IMR-90 (cell line): ENCODE results near the gene LAMA5. TPM values are rescaled to one million over a fixed set of nuclear protein-coding genes. Genes with fewer than 3 reads are reported as not detected.

Source experiments
- ATAC-seq: fragments of 200-7000 bp; cut with Tn5 transposase; 2 replicates; pipeline ENCODE4 v1.9.1; 2020; ENCODE audit warnings: low read depth, mild to moderate bottlenecking, moderate library complexity
- BruUV-seq: library from RNA; stranded (reverse); fragments of 400-500 nt; replicated peaks from 2 replicates; lab custom pipeline; 2021; lab: Mats Ljungman, UMichigan
- CTCF ChIA-PET: fragments of 300-600 bp; formaldehyde crosslinking; extraction: SDS; loops from one replicate; lab custom pipeline; 2021; ENCODE audit warnings: antibody characterized with exemption; lab: Yijun Ruan, JAX
- POLR2A ChIA-PET: fragments of 300-600 bp; sonication (Branson Sonifier 250); formaldehyde crosslinking; loops from one replicate; lab custom pipeline; 2022; ENCODE audit warnings: antibody characterized with exemption; ENCODE audit not compliant: unreplicated experiment; lab: Charles Lee
- DNase-seq: peaks from one replicate; pipeline ENCODE4 v3.0.0; 2013
- H2AFZ ChIP-seq: replicated peaks from 2 replicates; pipeline ENCODE3; 2013; ENCODE audit warnings: low read length, mild to moderate bottlenecking; ENCODE audit not compliant: poor library complexity
- H2AK5ac ChIP-seq: 2 replicates; pipeline ENCODE4 v1.6.1; 2013; ENCODE audit warnings: low read depth, low read length, inconsistent platforms
- H2AK9ac ChIP-seq: replicated peaks from 2 replicates; pipeline ENCODE3; 2013; ENCODE audit warnings: mild to moderate bottlenecking, low read depth, low read length, moderate library complexity; ENCODE audit not compliant: poor library complexity
- H2BK120ac ChIP-seq: 2 replicates; pipeline ENCODE4 v1.6.1; 2013; ENCODE audit warnings: low read depth, low read length, inconsistent platforms
- H2BK15ac ChIP-seq: 3 replicates; pipeline ENCODE4 v1.6.1; 2013; ENCODE audit warnings: low read depth, low read length, inconsistent platforms
- H2BK20ac ChIP-seq: 2 replicates; pipeline ENCODE4 v1.6.1; 2013; ENCODE audit warnings: low read depth, mild to moderate bottlenecking, inconsistent platforms, low read length, moderate library complexity
- H2BK5ac ChIP-seq: 2 replicates; pipeline ENCODE4 v1.6.1; 2013; ENCODE audit warnings: mild to moderate bottlenecking, low read depth, low read length, inconsistent platforms; ENCODE audit not compliant: poor library complexity, severe bottlenecking
- H3K14ac ChIP-seq: replicated peaks from 2 replicates; pipeline ENCODE4 v1.6.1; 2013; ENCODE audit warnings: low read depth, low read length, inconsistent platforms
- H3K18ac ChIP-seq: 2 replicates; pipeline ENCODE4 v1.6.1; 2013; ENCODE audit warnings: low read depth, low read length, control low read depth
- H3K23ac ChIP-seq: 2 replicates; pipeline ENCODE4 v1.6.1; 2013; ENCODE audit warnings: low read depth, low read length, inconsistent platforms
- H3K27ac ChIP-seq: 2 replicates; pipeline ENCODE4 v1.5.1; 2013; ENCODE audit warnings: mild to moderate bottlenecking, control low read depth, low read length; ENCODE audit not compliant: insufficient read depth
- H3K27me3 ChIP-seq: 2 replicates; pipeline ENCODE4 v1.6.1; 2013; ENCODE audit warnings: low read length; ENCODE audit not compliant: control insufficient read depth, insufficient read depth
- H3K36me3 ChIP-seq: 2 replicates; pipeline ENCODE4 v1.6.1; 2013; ENCODE audit warnings: low read length, mixed read lengths; ENCODE audit not compliant: control insufficient read depth, insufficient read depth
- H3K4ac ChIP-seq: 2 replicates; pipeline ENCODE4 v1.6.1; 2013; ENCODE audit warnings: low read depth, low read length, inconsistent platforms
- H3K4me1 ChIP-seq: 2 replicates; pipeline ENCODE4 v1.6.1; 2013; ENCODE audit warnings: low read length, mixed read lengths; ENCODE audit not compliant: control insufficient read depth, insufficient read depth
- H3K4me2 ChIP-seq: 2 replicates; pipeline ENCODE4 v1.6.1; 2013; ENCODE audit warnings: low read depth, mild to moderate bottlenecking, control low read depth, low read length, moderate library complexity
- H3K4me3 ChIP-seq: 2 replicates; pipeline ENCODE4 v1.5.1; 2013; ENCODE audit warnings: low read depth, mild to moderate bottlenecking, control low read depth, low read length, moderate library complexity; ENCODE audit not compliant: insufficient read depth
- H3K56ac ChIP-seq: 2 replicates; pipeline ENCODE4 v1.6.1; 2013; ENCODE audit warnings: low read length, inconsistent platforms; ENCODE audit not compliant: insufficient read depth; ENCODE audit errors: extremely low read depth
- H3K79me1 ChIP-seq, 2 experiments: 2 replicates each; pipeline ENCODE4 v1.6.1; 2013; ENCODE audit warnings: low read length in 2 of 2, inconsistent platforms in 1 of 2, low read depth in 1 of 2
- H3K9ac ChIP-seq: 2 replicates; pipeline ENCODE4 v1.6.1; 2013; ENCODE audit warnings: low read depth, low read length, control low read depth
- H3K9me1 ChIP-seq: 2 replicates; pipeline ENCODE4 v1.6.1; 2013; ENCODE audit warnings: low read length, inconsistent platforms; ENCODE audit not compliant: insufficient read depth
- H3K9me3 ChIP-seq: 2 replicates; pipeline ENCODE4 v1.6.1; 2013; ENCODE audit warnings: low read length; ENCODE audit not compliant: control insufficient read depth, insufficient read depth
- H4K20me1 ChIP-seq: 2 replicates; pipeline ENCODE4 v1.6.1; 2013; ENCODE audit warnings: low read length, inconsistent platforms; ENCODE audit not compliant: insufficient read depth
- H4K5ac ChIP-seq: 2 replicates; pipeline ENCODE4 v1.6.1; 2013; ENCODE audit warnings: mild to moderate bottlenecking, low read depth, low read length, control low read depth
- H4K8ac ChIP-seq, 2 experiments: 2 replicates each; pipeline ENCODE4 v1.6.1; 2013; ENCODE audit warnings: low read depth in 2 of 2, low read length in 2 of 2, control low read depth in 1 of 2, inconsistent platforms in 1 of 2
- H4K91ac ChIP-seq: 2 replicates; pipeline ENCODE4 v1.6.1; 2013; ENCODE audit warnings: low read depth, low read length, inconsistent platforms; ENCODE audit not compliant: insufficient read depth
- BHLHE40 ChIP-seq: fragments of 150-350 bp; IDR thresholded peaks from 2 replicates; pipeline ENCODE4 v1.6.1; 2016; ENCODE audit warnings: mild to moderate bottlenecking, low read depth, low read length
- CEBPB ChIP-seq: IDR thresholded peaks from 2 replicates; pipeline ENCODE4 v1.6.1; 2012; ENCODE audit warnings: low read depth, low read length, improper control_type of control experiment
- CHD1 ChIP-seq: IDR thresholded peaks from 2 replicates; pipeline ENCODE4 v1.6.1; 2012; ENCODE audit warnings: low read depth, low read length, improper control_type of control experiment
- CTCF ChIP-seq: conservative IDR thresholded peaks from 2 replicates; pipeline ENCODE4 v1.5.1; 2012; ENCODE audit warnings: mild to moderate bottlenecking, low read depth, low read length, improper control_type of control experiment
- FOS ChIP-seq: fragments of 150-350 bp; IDR thresholded peaks from 2 replicates; pipeline ENCODE4 v1.6.1; 2016; ENCODE audit warnings: low read depth, low read length
- MAFK ChIP-seq: IDR thresholded peaks from 2 replicates; pipeline ENCODE4 v1.6.1; 2012; ENCODE audit warnings: low read depth, low read length, improper control_type of control experiment
- MAZ ChIP-seq: IDR thresholded peaks from 2 replicates; pipeline ENCODE4 v1.6.1; 2012; ENCODE audit warnings: low read depth, mild to moderate bottlenecking, low read length, improper control_type of control experiment, moderate library complexity, borderline replicate concordance
- MXI1 ChIP-seq: IDR thresholded peaks from 2 replicates; pipeline ENCODE4 v1.6.1; 2012; ENCODE audit warnings: low read depth, mild to moderate bottlenecking, low read length, moderate library complexity, borderline replicate concordance
- NFE2L2 ChIP-seq: fragments of 150-350 bp; IDR thresholded peaks from 2 replicates; pipeline ENCODE4 v1.6.1; 2016; ENCODE audit warnings: low read depth, mild to moderate bottlenecking, low read length
- POLR2A ChIP-seq: IDR thresholded peaks from 2 replicates; pipeline ENCODE4 v1.6.1; 2012; ENCODE audit warnings: mild to moderate bottlenecking, low read depth, low read length
- RAD21 ChIP-seq: IDR thresholded peaks from 2 replicates; pipeline ENCODE4 v1.6.1; 2012; ENCODE audit warnings: low read length, improper control_type of control experiment
- RCOR1 ChIP-seq: IDR thresholded peaks from 2 replicates; pipeline ENCODE4 v1.6.1; 2012; ENCODE audit warnings: mild to moderate bottlenecking, low read length, improper control_type of control experiment; ENCODE audit not compliant: insufficient replicate concordance
- RFX5 ChIP-seq: IDR thresholded peaks from 2 replicates; pipeline ENCODE4 v1.8.0; 2012; ENCODE audit warnings: low read depth, mild to moderate bottlenecking, low read length, moderate library complexity
- SMC3 ChIP-seq: fragments of 150-350 bp; IDR thresholded peaks from 2 replicates; pipeline ENCODE4 v1.6.1; 2016; ENCODE audit warnings: low read depth, mild to moderate bottlenecking, antibody characterized with exemption, low read length, moderate library complexity
- WGBS, 2 experiments: methylation state at CpG; one replicate each; pipeline versions ENCODE4 v1.1.5 to v1.1.7; 2013; ENCODE audit warnings: missing lambda C conversion rate in 2 of 2; ENCODE audit not compliant: insufficient read length in 1 of 2; ENCODE audit errors: extremely low coverage in 2 of 2; 5-methylcytosine and 5-hydroxymethylcytosine counted together
- dilution Hi-C: fragments of 300-500 bp; cut with HindIII; formaldehyde crosslinking; loops from one replicate; pipeline ENCODE4 v1.14.3; 2018; ENCODE audit warnings: low sequenced_read_pairs; ENCODE audit not compliant: unreplicated experiment
- in situ Hi-C: fragments of 300-500 bp; cut with MboI; formaldehyde crosslinking; loops from 3 replicates; pipeline ENCODE4 v1.14.3; 2019; ENCODE audit warnings: low sequenced_read_pairs, inconsistent platforms, mixed read lengths
- intact Hi-C: fragments of 100-400 bp; cut with micrococcal nuclease; formaldehyde crosslinking; loops from 2 replicates; pipeline ENCODE4 v1.10.0; 2022
- polyA plus RNA-seq, 3 experiments: library from polyadenylated mRNA; depleted of rRNA; stranded (reverse); fragments of >200 nt; gene quantifications; 2 replicates each; pipeline ENCODE4 v1.2.3, GENCODE V29; 2012; ENCODE audit warnings: low replicate concordance in 1 of 3
- total RNA-seq: library from RNA; depleted of rRNA; stranded (reverse); fragments of >200 nt; gene quantifications from 2 replicates; pipeline ENCODE4 v1.2.3, GENCODE V29; 2012
- TF ChIP-seq, protein P1 (sequence below): fragments of 150-350 bp; IDR thresholded peaks from 2 replicates; pipeline ENCODE4 v1.6.1; 2017; ENCODE audit warnings: mild to moderate bottlenecking, antibody characterized with exemption, low read length, low read depth
- TF ChIP-seq, protein P2 (sequence below): fragments of 150-350 bp; IDR thresholded peaks from 2 replicates; pipeline ENCODE4 v1.6.1; 2016; ENCODE audit warnings: low read depth, mild to moderate bottlenecking, low read length, moderate library complexity, borderline replicate concordance

LAMA5 gene
- total and polyA plus RNA-seq, 2 of the 4 experiments (the other 2 are of a cell fraction), result 0.90 to 7.3 TPM

GRCh38 chr20:62322492-62323041, 44.5 kb downstream of the LAMA5 start:
- no peak for ATAC-seq
- Histone ChIP-seq H3K23ac (no peak overlapping the region), H3K56ac (no peak overlapping the region), H2BK15ac (no peak overlapping the region), H2BK20ac (no peak overlapping the region), H4K8ac (no peak overlapping the region), H3K9me3 (no peaks in the 10 kb centered on the region), H3K27me3 (no peaks in the 10 kb centered on the region), H2AFZ (no peak overlapping the region), H3K4me3 (no peak overlapping the region), H2AK9ac (no peak overlapping the region), H3K4me2 (no peak overlapping the region), H3K27ac (no peak overlapping the region), H3K14ac (no peak overlapping the region), H3K18ac (no peak overlapping the region), H4K5ac (no peak overlapping the region), H4K91ac (no peak overlapping the region), H2BK5ac (no peak overlapping the region), H3K79me1 (no peaks in the 10 kb centered on the region), H3K9me1 (no peaks in the 10 kb centered on the region), H2BK120ac (no peak overlapping the region), H2AK5ac (no peak overlapping the region), H3K9ac (no peak overlapping the region), H3K4ac (no peak overlapping the region), H3K4me1 (no peaks in the 10 kb centered on the region), H3K36me3 (peaks cover 43% of the 10 kb centered on the region), H4K20me1 (no peaks in the 10 kb centered on the region)
- in situ Hi-C loops, result no loop called here
- intact Hi-C loops, result no loop called here
- TF ChIP-seq MAZ (no peak), CHD1 (no peak), NFE2L2 (no peak), RFX5 (no peak), MAFK (no peak), CTCF (no peak), SMC3 (no peak), RCOR1 (no peak), FOS (no peak), POLR2A (no peak), MXI1 (no peak), CEBPB (no peak), RAD21 (no peak), BHLHE40 (no peak)
- TF ChIP-seq, protein P1, sequence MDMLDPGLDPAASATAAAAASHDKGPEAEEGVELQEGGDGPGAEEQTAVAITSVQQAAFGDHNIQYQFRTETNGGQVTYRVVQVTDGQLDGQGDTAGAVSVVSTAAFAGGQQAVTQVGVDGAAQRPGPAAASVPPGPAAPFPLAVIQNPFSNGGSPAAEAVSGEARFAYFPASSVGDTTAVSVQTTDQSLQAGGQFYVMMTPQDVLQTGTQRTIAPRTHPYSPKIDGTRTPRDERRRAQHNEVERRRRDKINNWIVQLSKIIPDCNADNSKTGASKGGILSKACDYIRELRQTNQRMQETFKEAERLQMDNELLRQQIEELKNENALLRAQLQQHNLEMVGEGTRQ, result no peak
- TF ChIP-seq, protein P2, sequence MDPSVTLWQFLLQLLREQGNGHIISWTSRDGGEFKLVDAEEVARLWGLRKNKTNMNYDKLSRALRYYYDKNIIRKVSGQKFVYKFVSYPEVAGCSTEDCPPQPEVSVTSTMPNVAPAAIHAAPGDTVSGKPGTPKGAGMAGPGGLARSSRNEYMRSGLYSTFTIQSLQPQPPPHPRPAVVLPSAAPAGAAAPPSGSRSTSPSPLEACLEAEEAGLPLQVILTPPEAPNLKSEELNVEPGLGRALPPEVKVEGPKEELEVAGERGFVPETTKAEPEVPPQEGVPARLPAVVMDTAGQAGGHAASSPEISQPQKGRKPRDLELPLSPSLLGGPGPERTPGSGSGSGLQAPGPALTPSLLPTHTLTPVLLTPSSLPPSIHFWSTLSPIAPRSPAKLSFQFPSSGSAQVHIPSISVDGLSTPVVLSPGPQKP, result no peak
- dilution Hi-C loops, result no loop called here
- POLR2A ChIA-PET, result no interaction called here
- DNase-seq, result no peak
- CTCF ChIA-PET, result no interaction called here
- WGBS, 2 experiments, result no CpG with 5 or more reads among the region's 16 CpGs
- BruUV-seq, result no TSS peak
